Activated B cell treated with CpG ODN at 0.5 μM for 24 hours (primary cell): ENCODE results near the gene TBKBP1. TPM values are rescaled to one million over a fixed set of nuclear protein-coding genes. Genes with fewer than 3 reads are reported as not detected.
A peak's percentile ranks its signal among the peaks of the same experiment; 100 is the strongest.

ENCODE experiments used
- ATAC-seq: fragments of 200-7000 bp; cut with Tn5 transposase; one replicate; pipeline ENCODE4 v1.10.0; 2021; ENCODE audit warnings: low read depth, mild to moderate bottlenecking, moderate library complexity
- CTCF ChIA-PET: fragments of 350-600 bp; sonication (Branson Sonifier 250); formaldehyde crosslinking; loops from one replicate; lab custom pipeline; 2021; ENCODE audit warnings: antibody characterized with exemption; lab: Charles Lee
- POLR2A ChIA-PET: fragments of 350-600 bp; sonication (Branson Sonifier 250); formaldehyde crosslinking; loops from one replicate; lab custom pipeline; 2021; ENCODE audit warnings: antibody characterized with exemption; lab: Charles Lee
- DNase-seq: peaks from one replicate; pipeline ENCODE4 v3.0.0; 2022
- H3K27ac Mint-ChIP-seq: one replicate; pipeline ENCODE4 v1.8.0; 2020; ENCODE audit warnings: mixed read lengths
- H3K27me3 Mint-ChIP-seq: one replicate; pipeline ENCODE4 v1.8.0; 2021; ENCODE audit warnings: mixed read lengths
- H3K36me3 Mint-ChIP-seq: one replicate; pipeline ENCODE4 v1.8.0; 2021; ENCODE audit warnings: low read depth, mixed read lengths
- H3K4me1 Mint-ChIP-seq: one replicate; pipeline ENCODE4 v1.8.0; 2021; ENCODE audit warnings: mixed read lengths
- H3K4me3 Mint-ChIP-seq: one replicate; pipeline ENCODE4 v1.8.0; 2020; ENCODE audit warnings: mild to moderate bottlenecking, mixed read lengths
- H3K9me3 Mint-ChIP-seq: one replicate; pipeline ENCODE4 v1.8.0; 2020; ENCODE audit warnings: mixed read lengths
- CTCF ChIP-seq: fragments of 200-600 bp; IDR thresholded peaks from one replicate; pipeline ENCODE4 v1.8.0; 2022; ENCODE audit warnings: antibody characterized with exemption, mild to moderate bottlenecking
- intact Hi-C: fragments of 100-400 bp; cut with micrococcal nuclease; formaldehyde crosslinking; loops from one replicate; pipeline ENCODE4 v1.15.1; 2024
- total RNA-seq: library from RNA; stranded (reverse); gene quantifications from 2 replicates; pipeline ENCODE4 v1.2.3, GENCODE V29; 2022

The TBKBP1 gene, protein sequence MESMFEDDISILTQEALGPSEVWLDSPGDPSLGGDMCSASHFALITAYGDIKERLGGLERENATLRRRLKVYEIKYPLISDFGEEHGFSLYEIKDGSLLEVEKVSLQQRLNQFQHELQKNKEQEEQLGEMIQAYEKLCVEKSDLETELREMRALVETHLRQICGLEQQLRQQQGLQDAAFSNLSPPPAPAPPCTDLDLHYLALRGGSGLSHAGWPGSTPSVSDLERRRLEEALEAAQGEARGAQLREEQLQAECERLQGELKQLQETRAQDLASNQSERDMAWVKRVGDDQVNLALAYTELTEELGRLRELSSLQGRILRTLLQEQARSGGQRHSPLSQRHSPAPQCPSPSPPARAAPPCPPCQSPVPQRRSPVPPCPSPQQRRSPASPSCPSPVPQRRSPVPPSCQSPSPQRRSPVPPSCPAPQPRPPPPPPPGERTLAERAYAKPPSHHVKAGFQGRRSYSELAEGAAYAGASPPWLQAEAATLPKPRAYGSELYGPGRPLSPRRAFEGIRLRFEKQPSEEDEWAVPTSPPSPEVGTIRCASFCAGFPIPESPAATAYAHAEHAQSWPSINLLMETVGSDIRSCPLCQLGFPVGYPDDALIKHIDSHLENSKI
- 3.6 and 4.1 TPM in 2 replicates for total RNA-seq

- ATAC-seq (peak; percentile 47), DNase-seq (peak; percentile 57)
- ChIA-PET CTCF (interaction anchor here (1.0 to 2.1 kb wide), 2 partner anchors 20 to 39 kb away, joined by 3 to 5 read pairs; partner anchors contain the start of gene TBX21), POLR2A (interaction anchor here (0.6 to 2.3 kb wide), 8 partner anchors 10 to 937 kb away, joined by 3 to 13 read pairs (median 4); partner anchors contain the start of gene TBX21)
- Mint-ChIP-seq H3K4me1 (peaks cover 38% of the 10 kb centered on the region), H3K27me3 (no peaks in the 10 kb centered on the region), H3K4me3 (peak within 1 kb of the TSS; percentile 85), H3K27ac (peak within 1 kb of the TSS; percentile 69), H3K36me3 (no peaks in the 10 kb centered on the region), H3K9me3 (no peaks in the 10 kb centered on the region)
- no peak for TF ChIP-seq CTCF
- intact Hi-C loops: loop anchor here (1.0 kb wide), 2 partner anchors 30 to 39 kb away; partner anchors contain the start of gene TBX21
Observed at GRCh38 chr17:47693731-47694580, at the start of gene TBKBP1. Gene TBKBP1 (plus strand): TSS chr17:47694161. CDS start chr17:47696113, 1,952 bp downstream.

- intact Hi-C loops: loop anchor here (10.0 kb wide), 1 partner anchor 460 kb away; the partner anchor contains the start of genes CBX1 and SNX11
- CTCF ChIA-PET: no interaction called here
- POLR2A ChIA-PET: no interaction called here
- H3K27me3 Mint-ChIP-seq: no peaks in the 10 kb centered on the region
- H3K36me3 Mint-ChIP-seq: peaks cover 3% of the 10 kb centered on the region
- H3K27ac Mint-ChIP-seq: no peak overlapping the region
- no peaks in the 10 kb centered on the region for H3K9me3 Mint-ChIP-seq
- no peak overlapping the region for H3K4me3 Mint-ChIP-seq
- peaks cover 25% of the 10 kb centered on the region for H3K4me1 Mint-ChIP-seq
- no peak for TF ChIP-seq CTCF
- DNase-seq: no peak
- ATAC-seq: no peak
Observed at GRCh38 chr17:47644324-47644723, 49.6 kb upstream of the TBKBP1 start.

- H3K9me3 Mint-ChIP-seq: no peaks in the 10 kb centered on the region
- peak; percentile 80 for ATAC-seq
- no peak for TF ChIP-seq CTCF
- H3K4me1 Mint-ChIP-seq: peaks cover 53% of the 10 kb centered on the region
- peak; percentile 92 for DNase-seq
- intact Hi-C loops: loop anchor here (1.0 to 10.0 kb wide), 3 partner anchors 15 to 455 kb away; partner anchors contain the start of genes CBX1 and SNX11
- ChIA-PET CTCF (interaction anchor here (0.8 to 1.9 kb wide), 3 partner anchors 15 to 49 kb away, joined by 3 to 12 read pairs (median 7); no protein-coding TSS in a partner anchor), POLR2A (interaction anchor here (0.5 to 3.3 kb wide), 30 partner anchors 9 to 1295 kb away, joined by 3 to 84 read pairs (median 4); partner anchors contain the start of genes CDK5RAP3, EFCAB13, LRRC46 and MRPL10)
- peaks cover 39% of the 10 kb centered on the region for H3K36me3 Mint-ChIP-seq
- peak within 1 kb of the TSS; percentile 99 for H3K27ac Mint-ChIP-seq
- no peaks in the 10 kb centered on the region for H3K27me3 Mint-ChIP-seq
- H3K4me3 Mint-ChIP-seq: peak within 1 kb of the TSS; percentile 99
Observed at GRCh38 chr17:47649153-47649971, 44.6 kb upstream of the TBKBP1 start, which contains the start of gene KPNB1. Gene KPNB1 (plus strand): TSS chr17:47649919. CDS start chr17:47650245, 326 bp downstream.

- Mint-ChIP-seq H3K4me1 (peaks cover 56% of the 10 kb centered on the region), H3K27ac (peak overlapping the region; percentile 99), H3K9me3 (no peaks in the 10 kb centered on the region), H3K27me3 (no peaks in the 10 kb centered on the region), H3K4me3 (peak overlapping the region; percentile 99), H3K36me3 (peaks cover 46% of the 10 kb centered on the region)
- ATAC-seq (peak; percentile 10), DNase-seq (no peak)
- intact Hi-C loops: loop anchor here (1.0 to 10.0 kb wide), 5 partner anchors 10 to 1712 kb away; partner anchors contain the start of genes CBX1, SNX11 and ZNF652
- no peak for TF ChIP-seq CTCF
- ChIA-PET POLR2A (interaction anchor here (0.6 to 3.3 kb wide), 32 partner anchors 8 to 1455 kb away, joined by 3 to 84 read pairs (median 4); partner anchors contain the start of genes CDK5RAP3, EFCAB13, LRRC46 and MRPL10), CTCF (interaction anchor here (0.8 to 1.9 kb wide), 3 partner anchors 14 to 48 kb away, joined by 3 to 12 read pairs (median 7); no protein-coding TSS in a partner anchor)
Observed at GRCh38 chr17:47649972-47650524, 43.9 kb upstream of the TBKBP1 start.
